Measurements from ENCODE around the gene ARMC8. TPM values are rescaled to one million over a fixed set of nuclear protein-coding genes. Genes with fewer than 3 reads are reported as not detected.

Gene ARMC8
- total RNA-seq, 2 experiments from 2014 or later = 48.8 to 57.1 TPM

- Histone ChIP-seq H2AFZ (ENCODE audit: low read length) (no peak overlapping the region), H3K36me3 (ENCODE audit: insufficient read depth, low read length) (no peaks in the 10 kb centered on the region), H3K9me3 (ENCODE audit: low read length) (no peaks in the 10 kb centered on the region), H3K4me3 (ENCODE audit: low read depth, low read length, poor library complexity, severe bottlenecking) (no peak overlapping the region), H3K79me2 (ENCODE audit: insufficient read depth, low read depth, low read length) (no peaks in the 10 kb centered on the region), H3K27ac (ENCODE audit: low read depth, low read length, poor library complexity, severe bottlenecking) (no peak overlapping the region), H3K4me1 (ENCODE audit: insufficient read depth, low read length, poor library complexity, severe bottlenecking) (peaks cover 23% of the 10 kb centered on the region), H3K9me2 (ENCODE audit: insufficient read depth, low read length) (no peaks in the 10 kb centered on the region), H3K4me2 (ENCODE audit: low read length) (no peak overlapping the region), H4K20me1 (ENCODE audit: insufficient read depth, low read length) (no peaks in the 10 kb centered on the region)
- no peak for DNase-seq (ENCODE audit: low spot score)
- TF ChIP-seq EZH2phosphoT487 (IDR thresholded peaks at IDR 0.05; ENCODE audit: borderline replicate concordance, low read depth, low read length) = no peak
- no peak for TF ChIP-seq CTCF (conservative IDR thresholded peaks at IDR 0.05; ENCODE audit: low read length)
- ChIA-PET POLR2A (interaction anchor here (0.6 to 1.1 kb wide), 3 partner anchors 55 to 151 kb away, joined by 3 to 5 read pairs (median 4); partner anchors contain the start of gene DBR1), CTCF (ENCODE audit: unreplicated experiment) (no interaction called here)
- intact Hi-C loops (cut with micrococcal nuclease; ENCODE audit: unreplicated experiment) = no loop called here
- no TSS peak for BruUV-seq (replicated peaks)
Measured at GRCh38 chr3:138325990-138326389, 138.9 kb downstream of the ARMC8 start.

GRCh38 chr3:138326866-138327595 is 139.9 kb downstream of the ARMC8 start:
- POLR2A ChIA-PET = no interaction called here
- Histone ChIP-seq H2AFZ (ENCODE audit: low read length) (no peak overlapping the region), H3K4me1 (ENCODE audit: insufficient read depth, low read length, poor library complexity, severe bottlenecking) (peaks cover 23% of the 10 kb centered on the region), H3K9me3 (ENCODE audit: low read length) (no peaks in the 10 kb centered on the region), H3K27ac (ENCODE audit: low read depth, low read length, poor library complexity, severe bottlenecking) (no peak overlapping the region), H3K4me2 (ENCODE audit: low read length) (no peak overlapping the region), H3K79me2 (ENCODE audit: insufficient read depth, low read depth, low read length) (no peaks in the 10 kb centered on the region), H4K20me1 (ENCODE audit: insufficient read depth, low read length) (no peaks in the 10 kb centered on the region), H3K4me3 (ENCODE audit: low read depth, low read length, poor library complexity, severe bottlenecking) (no peak overlapping the region), H3K9me2 (ENCODE audit: insufficient read depth, low read length) (no peaks in the 10 kb centered on the region), H3K36me3 (ENCODE audit: insufficient read depth, low read length) (no peaks in the 10 kb centered on the region)
- no peak for TF ChIP-seq CTCF (conservative IDR thresholded peaks at IDR 0.05; ENCODE audit: low read length)
- TF ChIP-seq EZH2phosphoT487 (IDR thresholded peaks at IDR 0.05; ENCODE audit: borderline replicate concordance, low read depth, low read length) = no peak
- CTCF ChIA-PET (ENCODE audit: unreplicated experiment) = interaction anchor here (0.5 kb wide), 1 partner anchor 152 kb away, joined by 3 read pairs; no protein-coding TSS in a partner anchor
- no peak for DNase-seq (ENCODE audit: low spot score)
- no TSS peak for BruUV-seq (replicated peaks)
- intact Hi-C loops (cut with micrococcal nuclease; ENCODE audit: unreplicated experiment) = no loop called here

- Histone ChIP-seq H3K4me1 (ENCODE audit: insufficient read depth, low read length, poor library complexity, severe bottlenecking) (peaks cover 18% of the 10 kb centered on the region), H3K4me3 (ENCODE audit: low read depth, low read length, poor library complexity, severe bottlenecking) (no peak overlapping the region), H2AFZ (ENCODE audit: low read length) (no peak overlapping the region), H3K9me3 (ENCODE audit: low read length) (no peaks in the 10 kb centered on the region), H3K27ac (ENCODE audit: low read depth, low read length, poor library complexity, severe bottlenecking) (no peak overlapping the region), H3K4me2 (ENCODE audit: low read length) (no peak overlapping the region), H4K20me1 (ENCODE audit: insufficient read depth, low read length) (no peaks in the 10 kb centered on the region), H3K36me3 (ENCODE audit: insufficient read depth, low read length) (no peaks in the 10 kb centered on the region), H3K79me2 (ENCODE audit: insufficient read depth, low read depth, low read length) (no peaks in the 10 kb centered on the region), H3K9me2 (ENCODE audit: insufficient read depth, low read length) (no peaks in the 10 kb centered on the region)
- no peak for DNase-seq (ENCODE audit: low spot score)
- no TSS peak for BruUV-seq (replicated peaks)
- POLR2A ChIA-PET = interaction anchor here (1.4 kb wide), 1 partner anchor 8 kb away, joined by 4 read pairs; no protein-coding TSS in a partner anchor
- CTCF ChIA-PET (ENCODE audit: unreplicated experiment) = interaction anchor here (0.5 kb wide), 1 partner anchor 151 kb away, joined by 3 read pairs; no protein-coding TSS in a partner anchor
- TF ChIP-seq EZH2phosphoT487 (IDR thresholded peaks at IDR 0.05; ENCODE audit: borderline replicate concordance, low read depth, low read length) (no peak), CTCF (conservative IDR thresholded peaks at IDR 0.05; ENCODE audit: low read length) (no peak)
- intact Hi-C loops (cut with micrococcal nuclease; ENCODE audit: unreplicated experiment) = loop anchor here (2.0 kb wide), 1 partner anchor 65 kb away; no protein-coding TSS in a partner anchor
Measured at GRCh38 chr3:138327831-138328230, 140.7 kb downstream of the ARMC8 start.
